Ishikawa (cell line): ENCODE results near the gene ENTREP3.

Source experiments
- CEBPB ChIP-seq: IDR thresholded peaks from 2 replicates; pipeline ENCODE4 v1.6.1; 2012
- CREB1 ChIP-seq: IDR thresholded peaks from 2 replicates; pipeline ENCODE4 v1.6.1; 2012; ENCODE audit warnings: low read depth
- EP300 ChIP-seq: IDR thresholded peaks from 2 replicates; pipeline ENCODE4 v1.6.1; 2012; ENCODE audit warnings: borderline replicate concordance
- FOXM1 ChIP-seq: IDR thresholded peaks from 2 replicates; pipeline ENCODE4 v1.6.1; 2012; ENCODE audit warnings: low read depth, borderline replicate concordance
- NFIC ChIP-seq: IDR thresholded peaks from 2 replicates; pipeline ENCODE4 v1.6.1; 2012
- RAD21 ChIP-seq: IDR thresholded peaks from 2 replicates; pipeline ENCODE4 v1.6.1; 2012; ENCODE audit warnings: low read depth
- REST ChIP-seq: IDR thresholded peaks from 2 replicates; pipeline ENCODE4 v1.6.1; 2012; ENCODE audit warnings: low read depth, mild to moderate bottlenecking
- TAF1 ChIP-seq: IDR thresholded peaks from 2 replicates; pipeline ENCODE4 v1.6.1; 2012; ENCODE audit warnings: low read depth, mild to moderate bottlenecking
- TEAD4 ChIP-seq: IDR thresholded peaks from 2 replicates; pipeline ENCODE4 v1.6.1; 2012
- YY1 ChIP-seq: IDR thresholded peaks from 2 replicates; pipeline ENCODE4 v1.6.1; 2012; ENCODE audit warnings: low read depth

- TF ChIP-seq NFIC: no peak
- no peak for TF ChIP-seq CEBPB
- TF ChIP-seq TEAD4: no peak
- TF ChIP-seq YY1: no peak
- TF ChIP-seq RAD21: no peak
- TF ChIP-seq TAF1: no peak
- no peak for TF ChIP-seq FOXM1
- no peak for TF ChIP-seq CREB1
- TF ChIP-seq EP300: no peak
- TF ChIP-seq REST: no peak
Observed at GRCh38 chr1:155294520-155295182, 39.4 kb upstream of the ENTREP3 start.
